GM19193 (cell line): Measurements from ENCODE around the gene HSD11B1.

ENCODE experiments used
- POLR2A ChIP-seq: IDR thresholded peaks from 4 replicates; pipeline ENCODE4 v1.6.1; 2011; ENCODE audit not compliant: insufficient read depth, insufficient read length; ENCODE audit errors: extremely low read depth

Gene HSD11B1

DNA sequence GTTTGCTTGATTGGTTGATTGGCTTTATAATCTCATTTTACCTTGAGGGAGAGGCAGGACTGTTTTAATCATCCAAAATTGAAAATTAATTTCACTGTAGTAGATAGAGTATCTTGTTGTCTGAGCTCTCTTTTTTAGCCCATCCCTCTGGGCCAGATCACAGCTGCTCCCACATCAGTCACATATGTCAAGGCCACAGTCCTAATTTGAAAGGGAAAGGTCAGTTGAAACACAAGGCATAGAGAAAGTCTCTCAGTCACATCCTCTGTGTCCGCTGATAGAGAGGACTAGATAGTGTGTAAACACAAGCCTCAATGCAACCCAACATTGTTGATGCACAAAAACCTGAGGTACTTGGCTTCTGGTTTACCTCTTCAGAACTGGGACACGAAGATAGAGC, 72.9 kb downstream of the HSD11B1 start:
- no peak for TF ChIP-seq POLR2A

DNA sequence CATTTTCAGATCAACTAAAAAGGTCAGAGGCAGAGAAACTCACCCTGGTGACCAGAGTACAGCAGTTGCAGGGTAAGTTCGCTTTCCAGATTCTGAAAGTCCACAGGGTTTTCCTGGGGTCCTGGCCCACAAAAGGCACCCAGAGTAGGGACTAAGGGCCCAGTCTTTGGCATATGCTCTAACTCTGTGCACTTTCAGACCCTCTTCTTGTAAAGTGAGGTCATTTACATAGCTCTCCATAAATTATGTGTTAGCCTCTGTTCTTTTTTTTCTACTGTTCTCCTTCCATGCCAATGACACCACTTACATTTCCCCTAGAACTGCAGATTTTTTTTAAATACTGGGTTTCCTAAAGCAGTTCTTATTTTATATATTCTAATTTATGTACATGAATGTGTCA, 73.5 kb downstream of the HSD11B1 start:
- no peak for TF ChIP-seq POLR2A

DNA sequence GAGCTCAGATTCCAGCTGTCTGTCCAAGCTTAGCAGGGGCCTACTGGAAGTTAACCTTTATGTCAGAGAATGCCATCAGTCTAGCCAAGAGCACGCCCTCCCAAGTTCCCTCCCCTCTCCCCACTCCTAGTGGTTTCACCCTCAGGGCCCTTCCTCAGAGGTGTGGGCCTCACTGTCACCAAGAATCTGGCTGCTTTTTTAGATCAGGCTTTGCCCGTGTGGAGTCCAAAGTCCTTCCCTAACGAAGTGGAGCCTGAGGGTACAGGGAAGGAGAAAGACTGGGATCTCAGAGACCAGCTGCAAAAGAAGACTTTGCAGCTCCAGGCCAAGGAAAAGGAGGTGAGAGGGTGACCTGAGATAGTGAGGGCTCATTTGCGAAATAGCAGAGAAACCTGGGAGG, 75.6 kb downstream of the HSD11B1 start:
- no peak for TF ChIP-seq POLR2A

DNA sequence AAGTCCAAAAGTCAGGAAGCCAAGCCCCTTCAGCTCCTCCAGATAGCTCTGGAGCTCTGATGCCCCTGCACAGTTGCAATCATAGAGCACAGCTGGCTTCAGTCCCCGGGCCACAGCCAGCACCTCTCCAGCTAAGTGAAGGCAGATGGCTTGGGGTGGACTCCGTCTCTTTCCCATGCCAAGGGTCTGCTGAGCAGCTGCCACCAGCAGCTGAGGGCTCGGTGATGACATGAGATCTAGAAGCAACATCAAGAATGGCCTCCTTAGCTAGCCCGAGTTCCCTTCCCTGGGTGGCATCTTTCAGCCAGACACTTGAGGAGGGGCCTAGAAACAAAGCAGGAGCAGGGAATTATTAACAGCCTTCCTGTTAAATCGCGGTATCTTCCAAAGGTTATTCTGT, 78.7 kb downstream of the HSD11B1 start:
- no peak for TF ChIP-seq POLR2A
